Left ventricle myocardium inferior (tissue), 1 donor: Measurements from ENCODE around the gene DOCK9. TPM values are rescaled to one million over a fixed set of nuclear protein-coding genes. Genes with fewer than 3 reads are reported as not detected.
A peak's percentile ranks its signal among the peaks of the same experiment; 100 is the strongest.

Source experiments
- DNase-seq: peaks from one replicate; pipeline ENCODE4 v3.0.0-alpha.2; 2020
- H3K27ac ChIP-seq: fragments of 200-600 bp; replicated peaks from 2 replicates; pipeline ENCODE4 v1.8.0; 2021
- H3K27me3 ChIP-seq: fragments of 200-600 bp; 2 replicates; pipeline ENCODE4 v1.8.0; 2021; ENCODE audit warnings: low read depth
- H3K36me3 ChIP-seq: fragments of 200-600 bp; 2 replicates; pipeline ENCODE4 v1.8.0; 2021
- H3K4me1 ChIP-seq: fragments of 200-600 bp; 2 replicates; pipeline ENCODE4 v1.8.0; 2021
- H3K4me3 ChIP-seq: fragments of 200-600 bp; 2 replicates; pipeline ENCODE4 v1.8.0; 2021; ENCODE audit warnings: mild to moderate bottlenecking, moderate library complexity
- H3K9me3 ChIP-seq: fragments of 200-600 bp; replicated peaks from 2 replicates; pipeline ENCODE4 v1.8.0; 2021
- CTCF ChIP-seq: fragments of 200-600 bp; IDR thresholded peaks from 2 replicates; pipeline ENCODE4 v1.8.0; 2021; ENCODE audit warnings: antibody characterized with exemption, mild to moderate bottlenecking, borderline replicate concordance
- intact Hi-C: fragments of 100-400 bp; cut with micrococcal nuclease; formaldehyde crosslinking; loops from one replicate; pipeline ENCODE4 v1.11.0; 2022
- total RNA-seq: library from RNA; stranded (reverse); fragmentation: NEBNext Ultra II Directional; extraction: Animal tissue kit (Norgen Biotek cat#: 25700); gene quantifications from one replicate; pipeline ENCODE4 v1.2.1, GENCODE V29; 2021
- donor health status: DM: no; HTN: yes; CAD: no; lungs with severe emphysema.

The DOCK9 gene
- total RNA-seq, 1 donor from 2014 or later = 36.8 TPM

GRCh38 chr13:98878486-98879126, 99.3 kb downstream of the DOCK9 start:
- DNase-seq = no peak
- Histone ChIP-seq H3K27me3 (no peaks in the 10 kb centered on the region), H3K27ac (peak overlapping the region; percentile 18), H3K4me1 (peaks cover 12% of the 10 kb centered on the region), H3K36me3 (peaks cover 94% of the 10 kb centered on the region), H3K4me3 (no peak overlapping the region), H3K9me3 (peaks cover 3% of the 10 kb centered on the region)
- intact Hi-C loops = no loop called here
- TF ChIP-seq CTCF = no peak

- TF ChIP-seq CTCF = no peak
- Histone ChIP-seq H3K36me3 (peaks cover 94% of the 10 kb centered on the region), H3K9me3 (peaks cover 9% of the 10 kb centered on the region), H3K4me3 (no peak overlapping the region), H3K27me3 (no peaks in the 10 kb centered on the region), H3K27ac (no peak overlapping the region), H3K4me1 (peaks cover 12% of the 10 kb centered on the region)
- DNase-seq = no peak
- intact Hi-C loops = no loop called here
Measured at GRCh38 chr13:98877936-98878335, 99.9 kb downstream of the DOCK9 start.

GRCh38 chr13:98877466-98877865, 100.4 kb downstream of the DOCK9 start:
- H3K4me3 ChIP-seq = no peak overlapping the region
- peaks cover 94% of the 10 kb centered on the region for H3K36me3 ChIP-seq
- peaks cover 10% of the 10 kb centered on the region for H3K9me3 ChIP-seq
- intact Hi-C loops = no loop called here
- no peaks in the 10 kb centered on the region for H3K27me3 ChIP-seq
- TF ChIP-seq CTCF = no peak
- H3K4me1 ChIP-seq = peaks cover 12% of the 10 kb centered on the region
- no peak for DNase-seq
- no peak overlapping the region for H3K27ac ChIP-seq

- Histone ChIP-seq H3K36me3 (peaks cover 82% of the 10 kb centered on the region), H3K9me3 (peaks cover 10% of the 10 kb centered on the region), H3K4me3 (no peak overlapping the region), H3K27ac (no peak overlapping the region), H3K4me1 (peaks cover 12% of the 10 kb centered on the region), H3K27me3 (no peaks in the 10 kb centered on the region)
- no peak for TF ChIP-seq CTCF
- DNase-seq = no peak
- intact Hi-C loops = no loop called here
Measured at GRCh38 chr13:98875146-98875729, 102.6 kb downstream of the DOCK9 start.

- H3K9me3 ChIP-seq = peaks cover 10% of the 10 kb centered on the region
- no peak overlapping the region for H3K4me3 ChIP-seq
- H3K36me3 ChIP-seq = peaks cover 70% of the 10 kb centered on the region
- no peak for DNase-seq
- no peak overlapping the region for H3K27ac ChIP-seq
- peaks cover 10% of the 10 kb centered on the region for H3K4me1 ChIP-seq
- H3K27me3 ChIP-seq = no peaks in the 10 kb centered on the region
- TF ChIP-seq CTCF = no peak
- intact Hi-C loops = no loop called here
Measured at GRCh38 chr13:98874029-98874397, 103.9 kb downstream of the DOCK9 start.
